HG02623 (cell line): Measurements from ENCODE around the gene KCNK10.
A peak's percentile ranks its signal among the peaks of the same experiment; 100 is the strongest.

Experiments
- ATAC-seq: cut with Tn5 transposase; IDR thresholded peaks from one replicate; pipeline ENCODE4 v1.9.1; 2021; ENCODE audit warnings: moderate library complexity; ENCODE audit not compliant: unreplicated experiment

KCNK10 gene

GRCh38 chr14:88191605-88192004, 131.5 kb downstream of the KCNK10 start:
- no peak for ATAC-seq

GRCh38 chr14:88189417-88190191, 133.5 kb downstream of the KCNK10 start:
- ATAC-seq = peak; percentile 79

- ATAC-seq = no peak
Observed at GRCh38 chr14:88188745-88189416, 134.2 kb downstream of the KCNK10 start.

GRCh38 chr14:88185843-88186242, 137.2 kb downstream of the KCNK10 start:
- ATAC-seq = no peak

- no peak for ATAC-seq
Observed at GRCh38 chr14:88184956-88185355, 138.1 kb downstream of the KCNK10 start.

- ATAC-seq = no peak
Observed at GRCh38 chr14:88181072-88181471, 142.0 kb downstream of the KCNK10 start.

GRCh38 chr14:88179716-88180115, 143.4 kb downstream of the KCNK10 start:
- ATAC-seq = no peak

GRCh38 chr14:88170333-88170732, 152.7 kb downstream of the KCNK10 start:
- ATAC-seq = no peak

GRCh38 chr14:88168498-88169165, 154.4 kb downstream of the KCNK10 start:
- peak; percentile 84 for ATAC-seq

- ATAC-seq = no peak
Observed at GRCh38 chr14:88168025-88168424, 155.0 kb downstream of the KCNK10 start.

- ATAC-seq = no peak
Observed at GRCh38 chr14:88166616-88167015, 156.5 kb downstream of the KCNK10 start.

GRCh38 chr14:88164906-88165534, 158.0 kb downstream of the KCNK10 start:
- no peak for ATAC-seq

GRCh38 chr14:88163731-88164255, 159.3 kb downstream of the KCNK10 start:
- ATAC-seq = no peak

GRCh38 chr14:88156127-88156526, 166.9 kb downstream of the KCNK10 start:
- ATAC-seq = no peak

GRCh38 chr14:88154926-88155325, 168.1 kb downstream of the KCNK10 start:
- no peak for ATAC-seq

- no peak for ATAC-seq
Observed at GRCh38 chr14:88154321-88154720, 168.7 kb downstream of the KCNK10 start.

- ATAC-seq = no peak
Observed at GRCh38 chr14:88146881-88147649, 176.0 kb downstream of the KCNK10 start.

GRCh38 chr14:88143810-88144209, 179.3 kb downstream of the KCNK10 start:
- ATAC-seq = no peak

- ATAC-seq = no peak
Observed at GRCh38 chr14:88142997-88143396, 180.1 kb downstream of the KCNK10 start.

GRCh38 chr14:88140874-88141273, 182.2 kb downstream of the KCNK10 start:
- no peak for ATAC-seq
